Activated T-cell treated with anti-CD3 and anti-CD28 coated beads, Interleukin-2, amount 50 U/mL, for 72 hours (primary cell): ENCODE results near the gene ACAD11. TPM values are rescaled to one million over a fixed set of nuclear protein-coding genes. Genes with fewer than 3 reads are reported as not detected.
"Not testable (repeated sequence)": the region's sequence is repeated elsewhere in the genome, so short reads cannot be mapped to it uniquely, and the experiment has no call there.

Experiments used
- ATAC-seq, 2 donors: fragments of 150-1000 bp; cut with Tn5 transposase; replicated peaks in 1 of 2; 2 replicates each; pipeline ENCODE4 v1.10.0; 2021; ENCODE audit warnings: moderate library complexity in 2 of 2, mild to moderate bottlenecking in 1 of 2
- DNase-seq, 2 donors: peaks; one replicate each; pipeline ENCODE4 v3.0.0; 2021 to 2022; ENCODE audit warnings: mixed read lengths in 1 of 2
- H3K27ac Mint-ChIP-seq: one replicate; pipeline ENCODE4 v1.8.0; 2022; ENCODE audit warnings: mild to moderate bottlenecking, moderate library complexity, mixed read lengths
- H3K27me3 Mint-ChIP-seq: one replicate; pipeline ENCODE4 v1.8.0; 2022; ENCODE audit warnings: low read depth, mixed read lengths
- H3K36me3 Mint-ChIP-seq, 2 donors: one replicate each; pipeline ENCODE4 v1.8.0; 2022; ENCODE audit warnings: mixed read lengths in 2 of 2, mild to moderate bottlenecking in 1 of 2; ENCODE audit not compliant: insufficient read depth in 2 of 2
- H3K4me1 Mint-ChIP-seq: one replicate; pipeline ENCODE4 v1.8.0; 2022; ENCODE audit warnings: low read depth, mixed read lengths
- H3K4me3 Mint-ChIP-seq, 2 donors: one replicate each; pipeline ENCODE4 v1.8.0; 2022; ENCODE audit warnings: mild to moderate bottlenecking in 2 of 2, mixed read lengths in 2 of 2, moderate library complexity in 2 of 2
- H3K9me3 Mint-ChIP-seq, 2 donors: one replicate each; pipeline ENCODE4 v1.8.0; 2022; ENCODE audit warnings: mixed read lengths in 2 of 2
- total RNA-seq, 2 donors: library from RNA; stranded (reverse); gene quantifications; one replicate each; pipeline ENCODE4 v1.2.3, GENCODE V29; 2022

ACAD11 gene
- total RNA-seq, 2 donors from 2014 or later = 34.1 to 40.9 TPM

GRCh38 chr3:132616780-132617179 is 42.8 kb downstream of the ACAD11 start:
- peaks cover 13 to 28% of the 10 kb centered on the region in 2 donors for H3K36me3 Mint-ChIP-seq

GRCh38 chr3:132615881-132616280 is 43.7 kb downstream of the ACAD11 start:
- Mint-ChIP-seq H3K4me3 (no peak overlapping the region), H3K9me3 (peaks cover 5 to 7% of the 10 kb centered on the region in 2 donors), H3K4me1 (no peaks in the 10 kb centered on the region), H3K27me3 (no peaks in the 10 kb centered on the region), H3K27ac (no peak overlapping the region), H3K36me3 (peaks cover 17 to 26% of the 10 kb centered on the region in 2 donors)
- no peak for ATAC-seq
- DNase-seq = no peak

More at GRCh38 chr3:132616780-132617179, 42.8 kb downstream of the ACAD11 start:
- no peak for ATAC-seq
- Mint-ChIP-seq H3K27me3 (no peaks in the 10 kb centered on the region), H3K27ac (no peak overlapping the region), H3K9me3 (peaks cover 2 to 7% of the 10 kb centered on the region in 2 donors), H3K4me1 (no peaks in the 10 kb centered on the region), H3K4me3 (no peak overlapping the region)
- no peak for DNase-seq

- peaks cover 17 to 23% of the 10 kb centered on the region in 2 donors for H3K36me3 Mint-ChIP-seq
- not testable (repeated sequence) for H3K27me3 Mint-ChIP-seq, ATAC-seq, H3K27ac Mint-ChIP-seq, H3K4me3 Mint-ChIP-seq, H3K4me1 Mint-ChIP-seq, H3K9me3 Mint-ChIP-seq, DNase-seq
Observed at GRCh38 chr3:132615301-132615700, 44.3 kb downstream of the ACAD11 start.

GRCh38 chr3:132606620-132607019 is 53.0 kb downstream of the ACAD11 start:
- not testable (repeated sequence) for ATAC-seq, H3K4me1 Mint-ChIP-seq, H3K27ac Mint-ChIP-seq, H3K9me3 Mint-ChIP-seq, H3K27me3 Mint-ChIP-seq, H3K4me3 Mint-ChIP-seq, DNase-seq
- H3K36me3 Mint-ChIP-seq = peaks cover 11 to 25% of the 10 kb centered on the region in 2 donors

GRCh38 chr3:132606085-132606484 is 53.5 kb downstream of the ACAD11 start:
- H3K4me1 Mint-ChIP-seq = no peaks in the 10 kb centered on the region
- H3K9me3 Mint-ChIP-seq = peaks cover under 1 to 7% of the 10 kb centered on the region in 2 donors
- DNase-seq = no peak
- H3K36me3 Mint-ChIP-seq = peaks cover 8 to 25% of the 10 kb centered on the region in 2 donors
- no peaks in the 10 kb centered on the region for H3K27me3 Mint-ChIP-seq
- no peak for ATAC-seq
- H3K27ac Mint-ChIP-seq = peak overlapping the region; percentile 42
- H3K4me3 Mint-ChIP-seq = no peak overlapping the region

GRCh38 chr3:132605374-132605792 is 54.2 kb downstream of the ACAD11 start:
- Mint-ChIP-seq H3K36me3 (peaks cover 6 to 25% of the 10 kb centered on the region in 2 donors), H3K4me1 (no peaks in the 10 kb centered on the region)
- ATAC-seq = no peak

GRCh38 chr3:132600614-132601013 is 59.0 kb downstream of the ACAD11 start:
- not testable (repeated sequence) for H3K4me3 Mint-ChIP-seq, H3K27me3 Mint-ChIP-seq, DNase-seq, H3K27ac Mint-ChIP-seq, ATAC-seq, H3K4me1 Mint-ChIP-seq, H3K9me3 Mint-ChIP-seq
- peaks cover 7 to 11% of the 10 kb centered on the region in 2 donors for H3K36me3 Mint-ChIP-seq

More at GRCh38 chr3:132605374-132605792, 54.2 kb downstream of the ACAD11 start:
- H3K27ac Mint-ChIP-seq = no peak overlapping the region
- no peak for DNase-seq
- no peaks in the 10 kb centered on the region for H3K27me3 Mint-ChIP-seq
- peaks cover 0 to 7% of the 10 kb centered on the region in 2 donors for H3K9me3 Mint-ChIP-seq
- no peak overlapping the region for H3K4me3 Mint-ChIP-seq

- Mint-ChIP-seq H3K36me3 (peaks cover 7 to 11% of the 10 kb centered on the region in 2 donors), H3K4me3 (no peak overlapping the region), H3K9me3 (no peaks in the 10 kb centered on the region), H3K27ac (no peak overlapping the region), H3K4me1 (no peaks in the 10 kb centered on the region), H3K27me3 (no peaks in the 10 kb centered on the region)
- DNase-seq (no peak), ATAC-seq (no peak)
Observed at GRCh38 chr3:132598181-132598580, 61.4 kb downstream of the ACAD11 start.

- Mint-ChIP-seq H3K4me1 (no peaks in the 10 kb centered on the region), H3K4me3 (no peak overlapping the region), H3K27ac (no peak overlapping the region), H3K36me3 (peaks cover 7 to 13% of the 10 kb centered on the region in 2 donors), H3K9me3 (no peaks in the 10 kb centered on the region), H3K27me3 (no peaks in the 10 kb centered on the region)
- ATAC-seq (no peak), DNase-seq (no peak)
Observed at GRCh38 chr3:132597660-132598059, 61.9 kb downstream of the ACAD11 start.

- no peak within 1 kb of the TSS for H3K4me3 Mint-ChIP-seq
- no peak for DNase-seq
- no peaks in the 10 kb centered on the region for H3K4me1 Mint-ChIP-seq
- no peak for ATAC-seq
- H3K36me3 Mint-ChIP-seq = peaks cover 7 to 13% of the 10 kb centered on the region in 2 donors
- no peak within 1 kb of the TSS for H3K27ac Mint-ChIP-seq
- no peaks in the 10 kb centered on the region for H3K27me3 Mint-ChIP-seq
- no peaks in the 10 kb centered on the region for H3K9me3 Mint-ChIP-seq
Observed at GRCh38 chr3:132596816-132597433, 62.7 kb downstream of the ACAD11 start, which contains the start of gene ACKR4. Gene ACKR4 (plus strand): TSS chr3:132597270. CDS start chr3:132600398, 3,128 bp downstream.

- DNase-seq (no peak), ATAC-seq (no peak)
- Mint-ChIP-seq H3K36me3 (peaks cover 7 to 15% of the 10 kb centered on the region in 2 donors), H3K9me3 (no peaks in the 10 kb centered on the region), H3K4me3 (no peak overlapping the region), H3K4me1 (no peaks in the 10 kb centered on the region), H3K27ac (no peak overlapping the region), H3K27me3 (no peaks in the 10 kb centered on the region)
Observed at GRCh38 chr3:132596326-132596725, 63.3 kb downstream of the ACAD11 start.

GRCh38 chr3:132595014-132595413 is 64.6 kb downstream of the ACAD11 start:
- no peak for DNase-seq
- Mint-ChIP-seq H3K27ac (no peak overlapping the region), H3K9me3 (no peaks in the 10 kb centered on the region), H3K4me1 (no peaks in the 10 kb centered on the region), H3K4me3 (no peak overlapping the region), H3K27me3 (no peaks in the 10 kb centered on the region), H3K36me3 (peaks cover 10 to 19% of the 10 kb centered on the region in 2 donors)
- no peak for ATAC-seq

- Mint-ChIP-seq H3K4me1 (no peaks in the 10 kb centered on the region), H3K27ac (no peak overlapping the region), H3K9me3 (no peaks in the 10 kb centered on the region), H3K4me3 (no peak overlapping the region), H3K27me3 (no peaks in the 10 kb centered on the region), H3K36me3 (peaks cover 13 to 19% of the 10 kb centered on the region in 2 donors)
- ATAC-seq = no peak
- DNase-seq = no peak
Observed at GRCh38 chr3:132594498-132594897, 65.1 kb downstream of the ACAD11 start.

- no peaks in the 10 kb centered on the region for H3K4me1 Mint-ChIP-seq
- H3K9me3 Mint-ChIP-seq = no peaks in the 10 kb centered on the region
- no peak for DNase-seq
- no peak for ATAC-seq
- H3K27ac Mint-ChIP-seq = no peak overlapping the region
- peaks cover 13 to 19% of the 10 kb centered on the region in 2 donors for H3K36me3 Mint-ChIP-seq
- H3K4me3 Mint-ChIP-seq = no peak overlapping the region
- H3K27me3 Mint-ChIP-seq = no peaks in the 10 kb centered on the region
Observed at GRCh38 chr3:132593947-132594323, 65.7 kb downstream of the ACAD11 start.
